NOMO-1 (cell line): ENCODE measurements around the gene LPAR3.

Experiments used
- DNase-seq, 2 experiments: peaks; one replicate each; lab custom pipeline; 2025; ENCODE audit not compliant: unreplicated experiment in 2 of 2; lab: John Stamatoyannopoulos, UW

LPAR3 gene

DNA sequence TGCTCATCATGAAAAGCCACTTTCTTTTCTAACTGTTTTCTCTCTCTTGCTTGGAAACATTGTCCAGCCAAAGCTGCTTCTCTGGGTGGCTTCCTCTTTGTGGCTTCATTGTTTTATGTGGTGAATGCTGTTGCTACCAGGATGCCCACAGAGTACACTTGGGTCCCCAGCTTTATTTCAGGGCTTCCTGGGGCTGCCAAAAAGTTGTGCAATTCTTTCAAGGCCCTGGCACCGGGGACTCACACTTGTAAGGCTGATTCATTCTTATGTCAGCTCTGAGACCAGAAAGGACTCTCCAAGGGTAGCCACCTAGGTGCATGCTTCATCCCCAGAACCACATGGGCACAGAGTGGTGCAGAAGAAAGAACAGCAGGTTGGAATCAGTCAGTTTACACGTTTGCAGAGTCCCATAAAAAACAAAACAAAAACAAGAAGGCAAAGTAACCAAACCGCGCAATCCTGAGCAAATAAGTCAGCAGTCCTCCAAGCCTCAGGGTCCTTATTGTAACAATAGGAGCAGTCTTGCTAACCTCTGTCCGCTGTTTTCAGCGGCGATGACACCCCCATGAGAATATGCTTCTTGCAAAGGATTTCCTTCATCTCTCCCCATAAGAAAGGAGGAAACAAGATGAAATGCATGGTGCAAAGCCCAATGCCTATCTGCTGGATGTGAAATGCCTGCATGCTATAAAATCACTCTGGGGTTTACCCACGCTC, 112.8 kb downstream of the LPAR3 start:
- peak; percentile 74 to 92 for DNase-seq

DNA sequence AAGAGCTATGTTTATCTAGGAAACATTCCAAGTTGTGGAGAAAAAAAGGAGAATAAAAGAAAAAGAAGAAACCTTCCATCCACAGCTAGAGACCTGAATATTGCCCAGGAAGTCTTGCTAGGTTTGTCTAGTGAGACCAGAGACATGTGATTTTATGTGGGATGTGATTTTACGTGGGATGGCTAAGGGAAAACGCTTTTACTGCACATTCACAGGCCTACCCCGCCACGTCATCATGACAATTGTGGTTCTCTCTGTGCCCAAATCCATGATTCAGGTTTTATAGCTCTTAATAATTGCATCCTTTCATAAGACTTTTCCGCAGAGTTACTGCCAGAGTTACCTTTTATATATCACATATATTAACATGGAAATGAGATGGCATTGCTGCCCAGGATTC, 116.4 kb downstream of the LPAR3 start:
- no peak for DNase-seq

DNA sequence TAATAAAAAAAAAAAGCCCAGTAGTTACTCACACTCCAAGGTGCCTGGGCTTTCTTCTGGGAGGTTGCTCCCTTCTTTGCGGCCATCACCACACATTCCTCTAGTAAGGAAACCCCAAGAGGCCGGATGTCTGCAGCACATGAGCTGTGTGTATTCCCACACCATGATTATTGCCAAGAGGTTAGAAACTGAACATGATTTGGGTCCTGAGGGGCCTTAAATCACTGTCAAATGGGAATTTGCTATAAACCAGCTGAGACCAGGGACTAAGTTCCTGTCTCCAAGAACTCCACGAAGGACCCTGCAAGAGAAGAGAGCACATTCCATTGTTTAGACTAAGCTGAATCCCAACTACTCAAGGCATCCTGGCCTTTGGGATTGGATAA, 117.5 kb downstream of the LPAR3 start:
- DNase-seq, result no peak

DNA sequence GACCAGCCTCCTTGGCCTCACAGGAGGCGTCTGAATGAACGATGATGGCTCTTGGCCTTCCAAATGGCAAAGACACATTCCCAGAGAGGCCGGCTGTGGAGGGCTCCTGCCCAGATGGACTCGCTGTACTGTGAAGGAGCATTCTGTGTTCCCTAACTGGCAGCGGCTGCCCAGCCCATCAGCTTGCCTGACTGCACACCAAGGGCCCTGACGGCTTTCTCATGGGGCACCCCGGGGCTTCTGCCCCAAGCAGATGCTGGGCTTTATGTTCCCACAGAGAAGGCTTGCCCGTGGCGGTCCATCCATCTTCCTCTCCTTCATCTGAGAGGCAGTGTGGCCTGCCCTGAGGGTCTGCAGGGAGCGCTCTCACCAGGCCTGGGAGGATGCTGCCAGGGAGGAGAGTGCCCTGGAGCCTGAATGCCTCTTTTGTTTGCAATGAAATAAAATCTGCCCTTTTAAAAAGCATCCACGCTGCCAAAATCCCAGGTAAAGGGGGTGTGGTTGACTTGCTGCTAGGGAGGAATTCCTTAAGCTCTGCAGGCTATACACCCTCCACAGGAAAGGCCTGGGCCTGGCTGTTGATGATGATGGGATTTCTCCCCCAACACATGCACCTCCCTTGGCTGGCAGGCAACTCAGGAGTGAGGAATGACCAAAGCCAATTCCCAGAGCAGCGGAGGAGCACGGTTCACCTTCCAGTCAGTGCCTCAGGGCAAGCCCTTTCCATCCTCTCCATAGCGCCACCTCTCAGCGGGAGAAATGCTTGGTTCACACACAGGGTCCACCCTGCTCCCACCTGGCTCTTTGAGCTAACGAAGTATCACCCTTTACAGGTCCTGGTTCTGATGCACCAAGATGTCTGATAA, 118.1 kb downstream of the LPAR3 start:
- DNase-seq, result no peak

DNA sequence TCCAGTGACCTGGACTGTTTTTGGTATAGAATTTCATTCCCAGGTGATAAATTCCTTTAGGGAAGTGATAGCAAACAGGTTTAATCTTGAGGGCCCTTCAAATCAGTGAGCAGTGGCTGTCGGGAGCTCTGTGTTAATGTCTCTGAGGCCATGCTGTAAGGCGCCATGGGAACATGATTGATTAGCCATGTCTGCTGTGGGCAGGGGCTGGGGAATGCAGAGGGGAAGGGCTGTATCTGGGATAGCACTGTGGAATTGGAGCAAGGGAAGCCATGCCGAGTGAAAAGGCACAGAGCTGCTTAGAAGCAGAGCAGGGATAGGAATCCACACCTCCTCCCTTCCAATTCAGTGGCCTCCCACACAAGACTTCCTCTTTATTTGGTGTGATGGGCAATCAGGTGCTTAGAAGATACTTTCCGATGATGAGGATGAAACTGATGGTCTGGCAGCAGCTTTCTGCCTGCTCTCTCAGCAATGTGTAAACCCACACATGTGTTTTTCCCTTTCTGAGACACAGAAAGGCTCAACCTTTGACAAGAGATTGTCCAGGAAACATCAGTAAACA, 119.0 kb downstream of the LPAR3 start:
- no peak for DNase-seq

DNA sequence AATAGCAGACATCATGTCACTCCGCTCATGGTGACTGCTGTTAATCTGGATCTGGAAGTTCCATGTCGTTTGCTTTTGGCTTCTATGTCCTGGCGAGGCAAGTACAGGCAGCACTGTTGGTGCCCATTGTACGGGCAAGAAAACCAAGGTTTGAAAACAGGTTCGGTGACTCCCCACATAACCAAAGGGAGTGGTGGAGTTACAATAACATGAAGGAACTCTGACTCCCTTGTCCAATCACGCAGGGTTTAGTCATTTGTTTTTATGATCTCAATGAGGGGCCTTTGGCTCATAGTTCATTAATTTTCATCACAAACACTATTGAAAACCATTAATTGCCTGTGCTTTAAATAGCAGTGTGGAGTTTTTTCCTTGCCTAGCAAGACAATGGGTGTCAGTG, 119.8 kb downstream of the LPAR3 start:
- no peak for DNase-seq

DNA sequence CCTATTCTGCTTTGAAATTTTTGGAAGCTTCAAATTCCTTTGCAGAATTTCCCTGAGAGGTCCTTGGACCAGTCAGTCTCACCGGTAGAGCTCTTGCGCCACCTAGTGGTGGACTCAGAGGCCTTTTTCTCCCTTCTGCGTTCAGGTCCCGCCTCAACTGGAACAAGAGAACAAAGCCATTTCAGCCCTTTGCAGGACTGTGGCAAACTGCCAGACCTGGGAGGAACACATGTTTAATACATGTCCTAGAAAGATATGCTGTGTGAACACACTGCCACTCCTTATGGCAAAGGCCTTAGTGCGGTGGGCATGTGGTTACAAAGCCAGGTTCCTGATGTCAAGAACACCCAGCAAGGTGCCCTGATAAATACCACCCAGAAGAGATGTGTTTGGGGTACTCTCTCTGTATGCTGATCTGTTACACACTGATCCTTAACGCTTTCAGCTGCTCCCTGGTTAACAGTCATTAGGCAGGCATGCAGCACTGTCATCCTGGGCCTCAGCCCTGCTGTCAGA, 120.5 kb downstream of the LPAR3 start:
- peak; percentile 21 to 57 for DNase-seq

DNA sequence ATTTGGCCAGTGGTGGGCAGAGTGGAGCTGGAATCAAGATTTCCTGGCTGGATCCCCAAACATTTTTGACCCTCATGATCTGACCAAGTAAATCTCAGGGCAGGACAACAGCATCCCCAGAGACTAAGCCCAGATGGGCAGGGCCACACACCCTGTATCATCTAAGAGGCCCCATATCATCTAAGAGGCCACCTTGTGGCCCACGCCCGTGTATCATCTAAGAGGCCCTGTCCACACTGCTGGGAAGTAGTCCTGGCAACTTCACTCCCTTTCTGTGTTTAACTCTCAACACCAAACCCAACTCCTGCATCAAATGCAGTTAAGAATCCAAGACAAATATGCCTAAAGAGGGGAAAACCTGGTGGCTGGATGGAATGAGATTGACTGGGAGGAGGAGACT, 121.1 kb downstream of the LPAR3 start:
- no peak for DNase-seq

DNA sequence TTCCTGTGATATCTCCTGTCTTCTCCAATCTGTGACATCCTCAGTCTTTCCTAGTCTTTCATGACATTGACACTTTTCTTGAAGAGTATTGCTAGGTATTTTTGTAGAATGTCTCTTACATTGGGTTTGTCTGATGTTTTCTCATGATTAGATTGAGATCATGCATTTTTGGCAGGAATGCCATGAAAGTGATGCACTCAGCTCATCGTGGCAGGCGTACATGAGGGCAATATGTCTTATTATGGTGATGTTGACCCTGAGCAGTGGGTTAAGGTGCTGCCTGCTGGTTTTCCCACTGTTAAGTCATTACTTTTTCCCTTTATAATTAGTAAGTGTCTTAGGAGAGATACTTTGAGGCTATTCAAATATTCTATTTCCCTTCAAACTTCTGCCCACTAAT, 122.5 kb downstream of the LPAR3 start:
- no peak for DNase-seq

DNA sequence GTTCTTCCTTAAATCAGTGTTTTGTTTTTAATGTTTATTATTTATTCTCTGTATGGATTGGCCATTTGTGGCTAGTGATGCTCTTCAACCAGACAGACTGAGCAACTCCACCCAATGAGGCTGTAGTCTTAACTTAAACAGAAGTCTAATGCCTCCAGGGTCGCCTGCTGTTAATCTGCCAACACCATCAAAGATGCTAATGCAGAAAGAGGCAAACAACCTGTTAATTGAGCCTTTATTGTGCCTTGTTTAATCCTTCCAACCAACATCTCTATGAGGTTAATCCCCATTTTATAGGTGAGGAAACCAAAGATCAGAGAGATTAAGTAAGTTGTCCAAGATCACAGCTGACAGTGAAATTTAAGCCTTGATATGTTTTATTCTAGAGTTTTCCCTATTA, 123.4 kb downstream of the LPAR3 start:
- no peak for DNase-seq

DNA sequence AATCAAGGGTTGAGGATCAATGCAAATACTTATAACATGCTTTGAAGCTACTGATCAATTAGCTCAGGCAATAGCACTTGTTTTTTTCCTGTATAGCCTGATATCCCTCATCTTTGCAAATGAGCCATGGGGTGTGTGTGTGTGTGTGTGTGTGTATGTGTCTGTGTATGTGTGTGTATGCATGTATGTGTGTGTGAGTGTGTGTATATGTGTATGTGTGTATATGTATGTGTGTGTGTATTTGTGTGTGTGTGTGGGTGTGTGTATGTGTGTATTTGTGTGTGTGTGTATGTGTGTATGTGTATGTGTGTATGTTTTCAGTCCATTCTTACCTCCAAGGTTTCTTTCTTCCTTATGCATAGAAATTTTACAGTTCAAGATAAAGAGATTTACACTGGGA, 124.4 kb downstream of the LPAR3 start:
- DNase-seq, result no peak

DNA sequence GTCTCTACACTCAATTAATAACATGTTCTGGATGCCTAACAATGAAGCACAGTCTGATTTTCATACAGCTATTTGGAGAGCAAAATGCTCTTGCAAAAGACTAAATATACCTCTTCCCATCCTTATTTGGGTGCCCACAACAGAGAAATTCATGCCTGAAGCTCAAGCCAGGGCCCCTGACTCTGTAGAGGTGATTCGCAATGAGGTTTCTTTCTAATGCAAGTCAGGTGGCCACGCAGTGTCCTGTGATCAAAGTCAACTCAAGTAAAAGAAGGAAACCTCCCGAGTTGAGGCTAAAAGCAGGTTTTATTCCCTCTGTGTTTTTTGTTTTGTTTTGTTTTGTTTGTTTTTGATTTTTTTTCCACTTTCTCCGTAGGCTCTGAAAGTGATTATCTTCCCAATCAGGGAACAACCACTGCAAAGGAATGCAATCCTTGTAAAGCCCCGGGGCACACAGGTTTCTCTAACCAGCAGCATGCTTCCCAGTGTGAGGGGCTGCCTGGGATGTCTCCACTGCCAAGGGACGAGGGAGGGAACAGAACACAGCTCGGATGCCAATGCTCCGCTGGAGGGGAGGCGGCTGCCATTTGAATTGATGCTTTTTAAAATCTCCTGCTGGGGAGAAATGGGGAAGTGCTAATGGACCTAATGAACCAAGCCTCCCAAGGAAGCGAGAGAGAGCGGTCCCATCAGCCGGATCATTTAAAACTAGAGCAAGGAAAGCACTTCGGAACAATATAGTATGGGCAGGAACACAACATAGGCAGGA, 128.9 kb downstream of the LPAR3 start:
- peak in 1 of 2 experiments; percentile 4 for DNase-seq

DNA sequence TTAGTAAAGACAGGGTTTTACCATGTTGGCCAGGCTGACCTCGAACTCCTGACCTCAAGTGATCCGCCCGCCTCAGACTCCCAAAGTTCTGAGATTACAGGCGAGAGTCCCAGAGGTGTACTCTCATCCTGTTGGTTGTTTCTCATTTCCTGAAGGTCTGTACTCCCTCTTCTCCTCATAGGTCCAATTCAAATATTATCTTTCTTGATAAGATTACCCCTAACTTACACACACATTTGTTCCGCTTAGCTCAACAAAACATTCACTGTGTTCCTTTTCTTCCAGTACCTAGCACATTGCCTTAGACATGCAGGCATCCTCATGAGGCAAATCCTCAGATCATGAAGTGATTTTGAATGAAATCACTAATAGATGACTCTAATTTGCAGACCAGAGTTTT, 130.3 kb downstream of the LPAR3 start:
- no peak for DNase-seq
